OCI-LY7 (cell line): ENCODE measurements around the gene OMA1. TPM values are rescaled to one million over a fixed set of nuclear protein-coding genes. Genes with fewer than 3 reads are reported as not detected.
A peak's percentile ranks its signal among the peaks of the same experiment; 100 is the strongest.

Experiments
- BruUV-seq: library from RNA; stranded (reverse); fragments of 400-500 nt; replicated peaks from 2 replicates; lab custom pipeline; 2021; lab: Mats Ljungman, UMichigan
- CTCF ChIA-PET: fragments of 300-600 bp; sonication (Branson Sonifier 250); formaldehyde crosslinking; loops from one replicate; lab custom pipeline; 2022; ENCODE audit warnings: antibody characterized with exemption; ENCODE audit not compliant: unreplicated experiment; lab: Charles Lee
- POLR2A ChIA-PET: fragments of 300-600 bp; sonication (Branson Sonifier 250); formaldehyde crosslinking; loops from one replicate; lab custom pipeline; 2022; ENCODE audit warnings: antibody characterized with exemption; lab: Charles Lee
- DNase-seq: peaks from one replicate; pipeline ENCODE4 v3.0.0-alpha.2; 2015; ENCODE audit warnings: low spot score
- H2AFZ ChIP-seq: fragments of 200-600 bp; sonication (generic), shearing (Covaris generic); 2 replicates; pipeline ENCODE4 v1.6.1; 2014; ENCODE audit warnings: mild to moderate bottlenecking, antibody characterized with exemption, low read length, moderate library complexity
- H3K27ac ChIP-seq: fragments of 200-600 bp; sonication (generic); 2 replicates; pipeline ENCODE4 v1.5.1; 2014; ENCODE audit warnings: mixed run types, low read depth, mild to moderate bottlenecking, moderate library complexity, low read length, inconsistent platforms; ENCODE audit not compliant: poor library complexity, severe bottlenecking
- H3K36me3 ChIP-seq: fragments of 200-600 bp; sonication (generic); 2 replicates; pipeline ENCODE4 v1.6.1; 2014; ENCODE audit warnings: mild to moderate bottlenecking, antibody characterized with exemption, low read length, moderate library complexity, mixed read lengths; ENCODE audit not compliant: insufficient read depth
- H3K4me1 ChIP-seq: fragments of 200-600 bp; sonication (generic); 2 replicates; pipeline ENCODE4 v1.5.1; 2014; ENCODE audit warnings: mild to moderate bottlenecking, low read length; ENCODE audit not compliant: insufficient read depth, poor library complexity, severe bottlenecking
- H3K4me2 ChIP-seq: fragments of 200-600 bp; sonication (generic); 2 replicates; pipeline ENCODE4 v1.6.1; 2014; ENCODE audit warnings: mild to moderate bottlenecking, low read length
- H3K4me3 ChIP-seq: fragments of 200-600 bp; sonication (generic); 2 replicates; pipeline ENCODE4 v1.5.1; 2014; ENCODE audit warnings: mild to moderate bottlenecking, low read depth, low read length; ENCODE audit not compliant: poor library complexity, severe bottlenecking
- H3K79me2 ChIP-seq: fragments of 200-600 bp; sonication (generic); 2 replicates; pipeline ENCODE4 v1.6.1; 2016; ENCODE audit warnings: low read depth, mild to moderate bottlenecking, low read length, moderate library complexity, mixed read lengths; ENCODE audit not compliant: insufficient read depth
- H3K9me2 ChIP-seq: fragments of 200-600 bp; sonication (generic); 2 replicates; pipeline ENCODE4 v1.6.1; 2016; ENCODE audit warnings: mild to moderate bottlenecking, low read length, mixed read lengths; ENCODE audit not compliant: insufficient read depth
- H3K9me3 ChIP-seq: fragments of 200-600 bp; sonication (generic); 2 replicates; pipeline ENCODE4 v1.6.1; 2014; ENCODE audit warnings: mild to moderate bottlenecking, mixed run types, low read length, mixed read lengths
- H4K20me1 ChIP-seq: fragments of 200-600 bp; sonication (generic); 2 replicates; pipeline ENCODE4 v1.6.1; 2014; ENCODE audit warnings: mild to moderate bottlenecking, antibody characterized with exemption, low read length, moderate library complexity, mixed read lengths; ENCODE audit not compliant: insufficient read depth
- CTCF ChIP-seq: fragments of 200-600 bp; sonication (generic); conservative IDR thresholded peaks from 2 replicates; pipeline ENCODE4 v1.5.1; 2014; ENCODE audit warnings: mild to moderate bottlenecking, antibody characterized with exemption, low read length, moderate library complexity, mixed read lengths
- EZH2phosphoT487 ChIP-seq: fragments of 200-600 bp; sonication (generic); IDR thresholded peaks from 2 replicates; pipeline ENCODE4 v1.6.1; 2018; ENCODE audit warnings: low read depth, borderline replicate concordance, mild to moderate bottlenecking, mixed run types, antibody characterized with exemption, low read length, moderate library complexity, mixed read lengths
- intact Hi-C: fragments of 100-400 bp; cut with micrococcal nuclease; formaldehyde crosslinking; loops from one replicate; pipeline ENCODE4 v1.10.0; 2022; ENCODE audit not compliant: unreplicated experiment
- total RNA-seq, 2 experiments: library from RNA; depleted of rRNA in 1 of 2; stranded (reverse); fragments of >200 nt in 1 of 2; shearing (Covaris generic) in 1 of 2; gene quantifications; 2 replicates each; pipeline ENCODE4 v1.2.3, GENCODE V29; 2014 to 2022

The OMA1 gene
- total RNA-seq, 2 experiments from 2014 or later, result 35.9 to 38.5 TPM

GRCh38 chr1:58515794-58516401 lies 30.6 kb downstream of the OMA1 start:
- H3K4me1 ChIP-seq, result no peaks in the 10 kb centered on the region
- H3K36me3 ChIP-seq, result peaks cover 22% of the 10 kb centered on the region
- H2AFZ ChIP-seq, result peak overlapping the region; percentile 51; the same call in 1 of the 2 replicates
- no peaks in the 10 kb centered on the region for H4K20me1 ChIP-seq
- ChIA-PET CTCF (interaction anchor here (1.1 kb wide), 1 partner anchor 27 kb away, joined by 4 read pairs; no protein-coding TSS in a partner anchor), POLR2A (interaction anchor here (0.7 to 3.3 kb wide), 9 partner anchors 8 to 211 kb away, joined by 3 to 14 read pairs (median 3); partner anchors contain the start of gene OMA1)
- no peak overlapping the region for H3K4me2 ChIP-seq
- peak; percentile 78 for DNase-seq
- TF ChIP-seq CTCF (peak; percentile 91), EZH2phosphoT487 (no peak)
- no peak overlapping the region for H3K4me3 ChIP-seq
- intact Hi-C loops, result loop anchor here (1.0 to 2.0 kb wide), 2 partner anchors 30 to 137 kb away; partner anchors contain the start of gene OMA1
- H3K27ac ChIP-seq, result no peak overlapping the region
- no TSS peak for BruUV-seq
- peaks cover 6% of the 10 kb centered on the region; the same call in 1 of the 2 replicates for H3K9me3 ChIP-seq
- no peaks in the 10 kb centered on the region for H3K79me2 ChIP-seq
- no peaks in the 10 kb centered on the region for H3K9me2 ChIP-seq

GRCh38 chr1:58513956-58514355 lies 32.6 kb downstream of the OMA1 start:
- CTCF ChIA-PET, result no interaction called here

More at GRCh38 chr1:58513956-58514355, 32.6 kb downstream of the OMA1 start:
- TF ChIP-seq EZH2phosphoT487 (no peak), CTCF (no peak)
- Histone ChIP-seq H3K9me2 (no peaks in the 10 kb centered on the region), H2AFZ (no peak overlapping the region), H3K79me2 (no peaks in the 10 kb centered on the region), H3K4me2 (no peak overlapping the region), H4K20me1 (no peaks in the 10 kb centered on the region), H3K4me1 (no peaks in the 10 kb centered on the region), H3K36me3 (peaks cover 25% of the 10 kb centered on the region), H3K9me3 (peaks cover 10% of the 10 kb centered on the region; the same call in 1 of the 2 replicates), H3K4me3 (no peak overlapping the region), H3K27ac (no peak overlapping the region)
- POLR2A ChIA-PET, result no interaction called here
- intact Hi-C loops, result no loop called here
- DNase-seq, result no peak
- no TSS peak for BruUV-seq
